SU-DHL-6 (cell line): ENCODE results near the gene SCUBE1.

Source experiments
- CTCF ChIP-seq: fragments of 200-600 bp; sonication (generic); IDR thresholded peaks from one replicate; pipeline ENCODE4 v1.5.1; 2017; ENCODE audit warnings: antibody characterized with exemption, mild to moderate bottlenecking, low read length, moderate library complexity; ENCODE audit not compliant: insufficient read depth, poor library complexity, severe bottlenecking
- EZH2phosphoT487 ChIP-seq: fragments of 200-600 bp; sonication (generic), shearing (Covaris generic); conservative IDR thresholded peaks from 2 replicates; pipeline ENCODE4 v1.6.1; 2018; ENCODE audit warnings: mild to moderate bottlenecking, antibody characterized with exemption, low read length, moderate library complexity, mixed read lengths

- TF ChIP-seq CTCF = peak; percentile 97
- TF ChIP-seq EZH2phosphoT487 = no peak
Observed at GRCh38 chr22:43230971-43231723, 112.0 kb downstream of the SCUBE1 start.
